Fibroblast of villous mesenchyme (primary cell): Measurements from ENCODE around the gene DUOX2. TPM values are rescaled to one million over a fixed set of nuclear protein-coding genes. Genes with fewer than 3 reads are reported as not detected.

Experiments used
- DNase-seq: peaks from one replicate; pipeline ENCODE4 v3.0.0-alpha.2; 2010; ENCODE audit warnings: low read depth
- H3K4me3 ChIP-seq: 2 replicates; pipeline ENCODE4 v1.5.1; 2011; ENCODE audit warnings: low read depth, mild to moderate bottlenecking, low read length
- total RNA-seq: library from RNA; depleted of rRNA; stranded (reverse); fragments of >200 nt; gene quantifications from 2 replicates; pipeline ENCODE4 v1.2.3, GENCODE V29; 2012
- TF ChIP-seq, protein P1 (sequence below): IDR thresholded peaks from 2 replicates; pipeline ENCODE4 v1.5.1; 2012; ENCODE audit warnings: low read depth, mild to moderate bottlenecking, low read length; ENCODE audit not compliant: insufficient read depth

DUOX2 gene
- total RNA-seq, result not detected in 2 replicates

- TF ChIP-seq, protein P1, sequence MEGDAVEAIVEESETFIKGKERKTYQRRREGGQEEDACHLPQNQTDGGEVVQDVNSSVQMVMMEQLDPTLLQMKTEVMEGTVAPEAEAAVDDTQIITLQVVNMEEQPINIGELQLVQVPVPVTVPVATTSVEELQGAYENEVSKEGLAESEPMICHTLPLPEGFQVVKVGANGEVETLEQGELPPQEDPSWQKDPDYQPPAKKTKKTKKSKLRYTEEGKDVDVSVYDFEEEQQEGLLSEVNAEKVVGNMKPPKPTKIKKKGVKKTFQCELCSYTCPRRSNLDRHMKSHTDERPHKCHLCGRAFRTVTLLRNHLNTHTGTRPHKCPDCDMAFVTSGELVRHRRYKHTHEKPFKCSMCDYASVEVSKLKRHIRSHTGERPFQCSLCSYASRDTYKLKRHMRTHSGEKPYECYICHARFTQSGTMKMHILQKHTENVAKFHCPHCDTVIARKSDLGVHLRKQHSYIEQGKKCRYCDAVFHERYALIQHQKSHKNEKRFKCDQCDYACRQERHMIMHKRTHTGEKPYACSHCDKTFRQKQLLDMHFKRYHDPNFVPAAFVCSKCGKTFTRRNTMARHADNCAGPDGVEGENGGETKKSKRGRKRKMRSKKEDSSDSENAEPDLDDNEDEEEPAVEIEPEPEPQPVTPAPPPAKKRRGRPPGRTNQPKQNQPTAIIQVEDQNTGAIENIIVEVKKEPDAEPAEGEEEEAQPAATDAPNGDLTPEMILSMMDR, result no peak
- no peak for DNase-seq
- H3K4me3 ChIP-seq, result no peak within 1 kb of the TSS
Measured at GRCh38 chr15:45114076-45114750, at the start of gene DUOX2, which contains the start of gene DUOXA2. Gene DUOX2, minus strand, starts transcription at chr15:45114172. Its CDS starts 761 bp downstream, at chr15:45113411. Gene DUOXA2, plus strand, starts transcription at chr15:45114326. Its CDS starts 280 bp downstream, at chr15:45114606.

DNA sequence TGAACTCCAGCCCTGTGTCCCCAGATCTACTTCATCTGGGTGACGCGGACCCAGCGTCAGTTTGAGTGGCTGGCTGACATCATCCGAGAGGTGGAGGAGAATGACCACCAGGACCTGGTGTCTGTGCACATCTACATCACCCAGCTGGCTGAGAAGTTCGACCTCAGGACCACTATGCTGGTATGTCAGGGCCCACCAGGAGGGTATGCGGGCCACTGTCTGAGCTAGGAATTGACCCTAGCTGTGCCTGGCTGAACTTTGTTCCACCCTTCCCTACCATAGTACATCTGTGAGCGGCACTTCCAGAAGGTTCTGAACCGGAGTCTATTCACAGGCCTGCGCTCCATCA, 49.5 kb upstream of the DUOX2 start:
- no peak overlapping the region for H3K4me3 ChIP-seq
- no peak for DNase-seq
- TF ChIP-seq, protein P1, result no peak

GRCh38 chr15:45162771-45163507, 49.0 kb upstream of the DUOX2 start:
- peak; percentile 81 for DNase-seq
- H3K4me3 ChIP-seq, result no peak overlapping the region
- TF ChIP-seq, protein P1, result peak; percentile 99

- DNase-seq, result no peak
- TF ChIP-seq, protein P1, result no peak
- no peak overlapping the region for H3K4me3 ChIP-seq
Measured at GRCh38 chr15:45161666-45162065, 47.7 kb upstream of the DUOX2 start.

- TF ChIP-seq, protein P1, result no peak
- peak; percentile 27 for DNase-seq
Measured at GRCh38 chr15:45157974-45158373, 44.0 kb upstream of the DUOX2 start.

DNA sequence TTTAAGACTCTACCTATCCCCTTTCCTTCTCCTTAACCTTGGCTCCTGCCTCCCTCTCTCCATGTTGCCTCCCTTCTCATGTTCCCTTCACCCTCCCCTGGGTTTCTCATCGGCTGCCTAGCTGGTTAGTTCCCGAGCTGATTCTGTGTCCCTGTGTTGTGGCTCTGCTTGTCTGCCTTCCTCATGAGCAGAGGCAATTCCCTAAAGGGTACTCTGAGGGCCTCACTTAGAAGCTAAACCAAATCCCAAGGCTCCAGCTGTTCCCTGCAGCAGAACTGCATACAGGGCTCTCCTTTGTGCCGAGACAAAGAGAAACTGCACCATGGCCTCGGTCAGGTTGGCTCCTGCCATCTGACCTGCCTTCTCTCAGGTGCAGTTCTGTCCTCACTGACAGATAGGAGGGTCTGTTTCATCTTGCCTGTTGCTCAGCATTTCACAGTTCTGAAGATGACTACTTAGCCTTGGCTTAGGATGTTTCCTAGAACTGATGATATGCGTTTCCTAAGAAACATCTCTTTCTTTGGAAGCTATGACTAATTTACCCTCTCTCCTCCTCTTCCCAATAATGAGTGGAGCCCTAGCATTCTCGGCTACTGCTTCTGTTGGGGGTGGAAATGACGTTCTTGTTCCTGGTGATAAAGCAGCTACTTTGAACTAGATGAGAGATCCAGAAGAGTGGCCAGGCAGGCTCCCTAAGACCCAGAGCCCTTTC, 42.9 kb upstream of the DUOX2 start:
- H3K4me3 ChIP-seq, result no peak overlapping the region

More at GRCh38 chr15:45157974-45158373, 44.0 kb upstream of the DUOX2 start:
- H3K4me3 ChIP-seq, result no peak overlapping the region

More for the DNA sequence above, 42.9 kb upstream of the DUOX2 start:
- peak; percentile 14 for DNase-seq
- TF ChIP-seq, protein P1, result no peak
